Muscle layer of colon (tissue), 2 donors: Measurements from ENCODE around the gene EXOC1.
A peak's percentile ranks its signal among the peaks of the same experiment; 100 is the strongest.
"Not testable (repeated sequence)": the region's sequence is repeated elsewhere in the genome, so short reads cannot be mapped to it uniquely, and the experiment has no call there.

ENCODE experiments used
- H3K27ac ChIP-seq: one replicate; pipeline ENCODE4 v1.7.0; 2013; ENCODE audit warnings: low read depth, mild to moderate bottlenecking, low read length, moderate library complexity
- H3K27me3 ChIP-seq, 2 donors: one replicate each; pipeline ENCODE4 v1.7.0; 2013; ENCODE audit warnings: low read length in 2 of 2, mild to moderate bottlenecking in 2 of 2; ENCODE audit not compliant: insufficient read depth in 2 of 2, control insufficient read depth in 1 of 2
- H3K36me3 ChIP-seq: one replicate; pipeline ENCODE4 v1.7.0; 2013; ENCODE audit warnings: mild to moderate bottlenecking, low read length; ENCODE audit not compliant: insufficient read depth
- H3K4me1 ChIP-seq: one replicate; pipeline ENCODE4 v1.7.0; 2013; ENCODE audit warnings: mild to moderate bottlenecking, low read length; ENCODE audit not compliant: insufficient read depth
- H3K4me3 ChIP-seq, 2 donors: one replicate each; pipeline ENCODE4 v1.7.0; 2013; ENCODE audit warnings: low read length in 2 of 2, low read depth in 1 of 2, mild to moderate bottlenecking in 1 of 2, moderate library complexity in 1 of 2
- H3K9ac ChIP-seq: one replicate; pipeline ENCODE4 v1.7.0; 2013; ENCODE audit warnings: low read length
- H3K9me3 ChIP-seq: one replicate; pipeline ENCODE4 v1.7.0; 2013; ENCODE audit warnings: mild to moderate bottlenecking, low read length
- donor health status: abdominal sarcoma.
- donor health status: Adenocarcinoma of cecum.

Gene EXOC1

GRCh38 chr4:55933611-55934010 lies 80.2 kb downstream of the EXOC1 start:
- Histone ChIP-seq H3K4me3 (no peak overlapping the region), H3K36me3 (no peaks in the 10 kb centered on the region), H3K4me1 (no peaks in the 10 kb centered on the region), H3K27ac (no peak overlapping the region), H3K27me3 (no peaks in the 10 kb centered on the region), H3K9ac (no peak overlapping the region), H3K9me3 (no peaks in the 10 kb centered on the region)

GRCh38 chr4:55935907-55936306 lies 82.5 kb downstream of the EXOC1 start:
- not testable (repeated sequence) for H3K27me3 ChIP-seq, H3K9ac ChIP-seq, H3K36me3 ChIP-seq, H3K9me3 ChIP-seq, H3K4me1 ChIP-seq, H3K27ac ChIP-seq, H3K4me3 ChIP-seq

GRCh38 chr4:55938481-55938880 lies 85.0 kb downstream of the EXOC1 start:
- Histone ChIP-seq H3K4me3 (no peak overlapping the region), H3K4me1 (no peaks in the 10 kb centered on the region), H3K27ac (no peak overlapping the region), H3K27me3 (no peaks in the 10 kb centered on the region), H3K9ac (no peak overlapping the region), H3K36me3 (no peaks in the 10 kb centered on the region), H3K9me3 (no peaks in the 10 kb centered on the region)

GRCh38 chr4:55939421-55939820 lies 86.0 kb downstream of the EXOC1 start:
- Histone ChIP-seq H3K4me3 (no peak overlapping the region), H3K4me1 (no peaks in the 10 kb centered on the region), H3K36me3 (no peaks in the 10 kb centered on the region), H3K27ac (no peak overlapping the region), H3K9ac (no peak overlapping the region), H3K9me3 (no peaks in the 10 kb centered on the region), H3K27me3 (no peaks in the 10 kb centered on the region)

GRCh38 chr4:55941881-55942396 lies 88.5 kb downstream of the EXOC1 start:
- Histone ChIP-seq H3K9ac (no peak overlapping the region), H3K36me3 (no peaks in the 10 kb centered on the region), H3K27me3 (no peaks in the 10 kb centered on the region), H3K27ac (no peak overlapping the region), H3K9me3 (no peaks in the 10 kb centered on the region), H3K4me3 (no peak overlapping the region), H3K4me1 (no peaks in the 10 kb centered on the region)

- Histone ChIP-seq H3K27ac (peak overlapping the region; percentile 66), H3K9ac (no peak overlapping the region), H3K36me3 (no peaks in the 10 kb centered on the region), H3K4me1 (peaks cover 18% of the 10 kb centered on the region), H3K27me3 (no peaks in the 10 kb centered on the region), H3K9me3 (no peaks in the 10 kb centered on the region), H3K4me3 (peak overlapping the region; percentile 11 to 14)
These were observed 93.9 kb downstream of the EXOC1 start for GRCh38 chr4:55947254-55947882.

- no peaks in the 10 kb centered on the region for H3K27me3 ChIP-seq
- peaks cover 18% of the 10 kb centered on the region for H3K4me1 ChIP-seq
- H3K4me3 ChIP-seq = peak overlapping the region; percentile 75 to 85
- H3K9ac ChIP-seq = no peak overlapping the region
- H3K27ac ChIP-seq = peak overlapping the region; percentile 66
- H3K9me3 ChIP-seq = no peaks in the 10 kb centered on the region
- no peaks in the 10 kb centered on the region for H3K36me3 ChIP-seq
These were observed 94.7 kb downstream of the EXOC1 start for GRCh38 chr4:55947912-55948725.

- Histone ChIP-seq H3K27me3 (no peaks in the 10 kb centered on the region), H3K4me3 (peak within 1 kb of the TSS; percentile 75 to 85), H3K9me3 (no peaks in the 10 kb centered on the region), H3K9ac (peak within 1 kb of the TSS; percentile 35), H3K36me3 (no peaks in the 10 kb centered on the region), H3K4me1 (peaks cover 18% of the 10 kb centered on the region), H3K27ac (peak within 1 kb of the TSS; percentile 66)
These were observed 95.5 kb downstream of the EXOC1 start, which contains the start of gene CEP135 for GRCh38 chr4:55948726-55949481. Gene CEP135 (plus strand): TSS chr4:55948945. CDS start chr4:55952131, 3,186 bp downstream.

- Histone ChIP-seq H3K4me3 (peak overlapping the region; percentile 75 to 85), H3K9ac (peak overlapping the region; percentile 35), H3K27me3 (no peaks in the 10 kb centered on the region), H3K9me3 (no peaks in the 10 kb centered on the region), H3K27ac (peak overlapping the region; percentile 66), H3K36me3 (no peaks in the 10 kb centered on the region), H3K4me1 (peaks cover 18% of the 10 kb centered on the region)
These were observed 96.0 kb downstream of the EXOC1 start for GRCh38 chr4:55949482-55949802.

- H3K4me1 ChIP-seq = peaks cover 18% of the 10 kb centered on the region
- H3K9me3 ChIP-seq = no peaks in the 10 kb centered on the region
- H3K27me3 ChIP-seq = no peaks in the 10 kb centered on the region
- H3K4me3 ChIP-seq = no peak overlapping the region
- H3K36me3 ChIP-seq = no peaks in the 10 kb centered on the region
- H3K27ac ChIP-seq = no peak overlapping the region
- no peak overlapping the region for H3K9ac ChIP-seq
These were observed 97.9 kb downstream of the EXOC1 start for GRCh38 chr4:55951191-55951922.
